GM18867 (cell line): Measurements from ENCODE around the gene TRIM43.
"Not testable (repeated sequence)": the region's sequence is repeated elsewhere in the genome, so short reads cannot be mapped to it uniquely, and the experiment has no call there.

Source experiments
- ATAC-seq: cut with Tn5 transposase; IDR thresholded peaks from one replicate; pipeline ENCODE4 v1.9.1; 2021; ENCODE audit warnings: mild to moderate bottlenecking, moderate library complexity; ENCODE audit not compliant: unreplicated experiment

The TRIM43 gene

GRCh38 chr2:95640515-95641288 lies 48.9 kb downstream of the TRIM43 start:
- ATAC-seq: not testable (repeated sequence)

GRCh38 chr2:95641289-95641575 lies 49.4 kb downstream of the TRIM43 start:
- ATAC-seq: not testable (repeated sequence)

DNA sequence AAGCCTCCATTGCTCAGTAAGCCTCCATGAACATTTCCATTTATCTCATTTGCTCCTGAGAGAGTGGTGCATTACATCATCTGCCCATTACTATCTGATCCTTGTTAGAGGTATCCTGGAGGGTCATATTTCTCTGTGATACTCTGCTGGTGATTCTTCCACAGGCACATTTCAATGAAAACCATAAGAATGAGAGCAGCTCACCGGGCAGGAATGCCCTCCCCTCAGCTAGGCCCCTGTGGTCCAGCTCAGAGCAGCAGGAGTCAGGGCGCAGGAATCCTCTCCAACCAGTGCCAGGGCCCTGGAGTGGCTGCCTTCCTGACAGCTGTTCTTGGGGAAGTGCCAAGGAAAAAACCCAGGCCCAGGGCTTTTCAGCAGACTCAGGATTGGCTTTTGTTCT lies 50.0 kb downstream of the TRIM43 start:
- not testable (repeated sequence) for ATAC-seq

- ATAC-seq: not testable (repeated sequence)
Measured at GRCh38 chr2:95642360-95642759, 50.6 kb downstream of the TRIM43 start.

DNA sequence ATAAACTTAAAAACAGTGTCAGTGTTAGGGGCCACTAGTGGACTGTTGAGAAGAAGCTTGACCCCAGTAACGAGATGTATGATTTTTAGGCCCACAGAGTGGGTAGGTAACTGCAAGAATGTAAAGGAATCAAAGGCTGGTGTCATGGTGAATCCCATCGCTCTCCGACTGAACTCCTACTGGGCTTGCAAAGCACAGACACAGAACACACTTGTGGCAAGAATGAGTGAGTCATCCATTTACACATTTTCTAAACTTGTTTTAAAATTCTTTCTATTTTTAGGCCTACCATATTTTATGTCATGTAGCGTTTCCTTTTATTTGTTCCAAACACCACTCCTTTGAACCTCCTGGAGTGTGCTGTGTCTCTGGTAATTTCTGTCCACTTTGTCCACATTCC lies 51.1 kb downstream of the TRIM43 start:
- not testable (repeated sequence) for ATAC-seq

GRCh38 chr2:95645312-95645711 lies 53.5 kb downstream of the TRIM43 start:
- not testable (repeated sequence) for ATAC-seq

DNA sequence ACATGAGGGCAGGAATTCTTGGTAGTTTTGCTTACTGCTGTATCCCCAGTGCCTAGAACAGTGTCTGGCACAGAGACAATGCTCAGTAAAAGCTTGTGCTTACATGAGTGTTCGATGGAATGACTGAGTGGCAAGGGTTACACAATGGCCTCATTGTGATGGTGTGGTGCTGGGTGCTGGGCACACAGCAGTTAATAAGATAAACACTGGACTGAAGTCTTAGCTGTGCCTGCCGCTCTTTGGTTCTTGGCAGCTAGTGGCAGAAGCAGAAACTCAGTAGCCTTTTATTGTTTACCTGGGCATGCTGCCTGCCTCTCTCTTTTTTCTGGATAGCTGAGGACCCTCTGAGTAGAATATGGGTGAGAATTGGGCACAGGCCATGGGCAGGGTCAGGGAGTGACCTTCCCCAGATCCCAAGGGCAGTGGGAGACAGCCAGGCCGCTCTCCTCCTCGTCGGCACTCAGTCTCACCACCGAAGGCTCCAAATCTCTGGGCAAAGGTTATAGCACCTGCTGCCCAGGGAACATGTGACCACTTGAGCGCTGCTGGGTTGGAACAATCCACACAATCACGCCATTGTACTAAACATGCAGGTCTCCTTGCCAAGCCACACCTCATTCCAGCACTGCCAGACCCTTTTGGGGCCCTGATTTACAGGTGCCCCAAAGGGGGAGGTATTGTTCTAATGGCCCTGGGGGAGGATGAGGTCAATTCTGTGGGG lies 54.6 kb downstream of the TRIM43 start:
- not testable (repeated sequence) for ATAC-seq

DNA sequence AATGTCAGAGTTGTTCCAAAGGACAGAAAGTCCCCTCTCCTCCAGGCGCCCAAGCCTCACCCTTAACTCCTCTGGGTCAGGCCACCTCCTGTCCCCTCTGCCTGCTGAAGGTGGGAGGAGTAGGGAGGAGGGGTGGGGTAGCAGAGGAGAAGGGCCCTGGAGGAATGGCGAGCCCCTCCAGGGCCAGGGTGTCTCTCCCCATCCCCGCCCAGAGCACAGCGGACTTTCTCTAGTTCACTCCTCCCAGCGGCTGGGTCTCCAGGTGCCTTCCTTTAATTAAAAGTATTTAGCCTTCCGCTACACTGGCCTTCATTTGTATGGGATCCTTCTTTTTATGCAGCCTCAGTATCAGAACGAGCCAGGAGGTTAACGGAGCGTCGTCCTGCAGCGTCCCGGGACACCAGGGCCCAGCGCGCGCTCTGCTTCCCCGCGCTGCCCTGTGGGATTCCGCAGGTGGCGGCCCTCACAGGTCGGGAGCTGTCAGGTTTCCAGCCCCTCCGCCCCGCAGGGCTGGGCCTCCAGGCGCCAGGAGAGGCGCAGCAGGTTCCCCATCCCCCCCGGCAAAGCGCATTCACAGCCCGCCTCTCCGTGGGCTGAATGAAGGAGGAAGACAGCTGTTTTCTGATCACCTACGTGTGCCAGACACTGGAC lies 57.2 kb downstream of the TRIM43 start:
- ATAC-seq: not testable (repeated sequence)
